GM19397 (cell line): ENCODE measurements around the gene KIAA2012.
"Not testable (repeated sequence)": the region's sequence is repeated elsewhere in the genome, so short reads cannot be mapped to it uniquely, and the experiment has no call there.

Experiments
- ATAC-seq: cut with Tn5 transposase; IDR thresholded peaks from one replicate; pipeline ENCODE4 v1.9.1; 2021; ENCODE audit warnings: mild to moderate bottlenecking, moderate library complexity; ENCODE audit not compliant: unreplicated experiment

KIAA2012 gene

DNA sequence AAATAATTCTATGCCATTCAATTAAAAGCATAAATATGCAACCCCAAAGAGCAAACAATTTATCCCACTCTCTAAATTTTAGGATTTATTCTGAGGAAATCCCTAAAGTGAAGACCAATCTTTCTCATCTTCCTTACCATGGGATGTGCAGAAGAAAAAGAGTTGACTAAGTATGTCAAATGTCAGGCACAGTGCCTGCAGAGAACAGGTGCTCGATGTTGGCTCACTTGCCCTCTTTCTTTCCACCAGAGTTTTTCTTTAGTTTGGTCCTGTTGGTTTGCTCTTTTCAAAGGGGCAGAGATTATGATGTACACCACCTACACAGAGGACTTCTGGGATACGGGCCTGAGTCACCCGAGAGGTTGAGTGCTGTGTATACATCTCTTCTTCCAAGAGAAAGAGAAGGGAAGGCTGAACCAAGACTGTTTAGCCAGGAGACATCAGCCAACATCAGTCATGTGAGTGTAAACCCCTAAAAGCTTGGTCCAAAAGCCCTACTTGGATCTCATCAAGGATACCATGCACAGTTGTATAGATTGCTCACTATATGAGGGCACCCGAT, 113.7 kb downstream of the KIAA2012 start:
- no peak for ATAC-seq

DNA sequence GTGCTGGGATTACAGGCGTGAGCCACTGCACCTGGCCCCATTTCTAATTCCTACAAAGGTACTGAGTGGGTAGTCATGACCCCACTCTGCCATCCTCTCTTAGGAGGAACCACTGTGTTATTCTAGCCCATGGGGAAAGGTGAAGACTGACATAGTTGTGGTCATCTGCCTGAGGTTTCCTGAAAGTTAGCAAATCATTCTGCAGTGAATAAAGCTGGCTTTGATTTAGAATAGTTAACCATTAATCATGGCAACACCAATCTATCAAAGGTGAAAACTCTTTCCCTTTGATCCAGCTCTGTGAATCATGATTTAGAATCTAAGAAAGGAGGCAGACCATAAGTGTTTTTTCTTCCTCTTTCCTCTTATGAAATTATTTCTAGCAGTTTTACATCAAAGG, 114.5 kb downstream of the KIAA2012 start:
- ATAC-seq, result no peak

DNA sequence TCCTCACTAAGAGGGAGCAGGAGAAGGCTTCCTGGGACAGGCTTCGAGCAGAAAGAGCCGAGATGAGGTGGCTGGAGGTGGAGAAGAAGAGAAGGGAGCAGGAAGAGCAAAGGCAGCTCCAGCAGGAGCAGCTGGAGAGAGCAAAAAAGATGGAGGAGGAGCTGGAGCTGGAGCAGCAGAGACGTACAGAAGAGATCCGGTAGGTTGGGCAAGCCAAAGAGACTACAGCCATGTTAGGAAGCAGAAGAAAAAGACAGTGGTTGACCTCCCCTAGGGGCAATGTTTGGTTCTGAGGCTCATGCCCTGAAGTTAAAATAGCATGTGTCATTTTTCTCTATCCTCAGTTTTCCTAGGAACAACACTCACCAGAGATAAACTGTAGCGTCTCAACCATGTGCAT, 120.2 kb downstream of the KIAA2012 start:
- no peak for ATAC-seq

DNA sequence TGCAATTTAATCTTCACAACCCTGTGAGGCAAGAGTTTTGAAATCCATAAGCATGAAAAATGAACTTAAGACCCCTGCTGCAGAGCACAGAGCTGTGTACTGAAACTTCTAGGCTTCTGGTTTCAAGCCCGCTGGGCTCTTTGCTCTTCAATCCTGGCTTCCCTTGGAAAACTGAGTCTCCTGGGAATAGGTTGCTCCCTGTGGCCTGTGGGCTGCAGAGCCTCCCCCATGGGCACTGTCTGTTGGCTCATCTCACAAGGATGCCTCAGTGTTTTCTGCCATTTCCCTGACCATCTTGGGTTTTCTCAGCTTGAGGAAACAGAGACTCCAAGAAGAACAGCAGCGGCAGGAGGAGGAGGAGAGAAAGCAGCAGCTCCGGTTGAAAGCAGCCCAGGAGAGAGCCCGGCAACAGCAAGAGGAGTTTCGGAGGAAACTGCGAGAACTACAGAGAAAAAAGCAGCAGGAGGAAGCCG, 120.9 kb downstream of the KIAA2012 start:
- ATAC-seq, result no peak

DNA sequence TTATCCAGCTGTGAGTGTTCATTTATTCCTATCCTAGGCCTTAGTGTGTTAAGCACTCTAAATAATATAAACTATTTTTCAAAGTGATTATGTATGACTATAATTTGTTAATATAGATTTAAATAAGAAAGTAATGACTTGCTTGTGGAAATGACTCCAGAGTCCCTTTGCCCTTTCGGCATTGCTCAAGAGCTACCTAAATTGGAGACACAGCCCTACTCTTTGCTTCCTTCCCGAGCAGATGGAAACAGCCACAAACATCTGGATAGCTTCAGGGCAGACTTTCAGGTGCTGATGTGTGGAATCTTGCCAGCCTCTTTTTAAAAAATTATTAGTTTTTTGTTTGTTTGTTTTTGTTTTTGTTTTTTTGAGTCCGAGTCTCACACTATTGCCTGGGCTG, 121.4 kb downstream of the KIAA2012 start:
- ATAC-seq, result no peak

- no peak for ATAC-seq
Observed at GRCh38 chr2:202196727-202197126, 123.7 kb downstream of the KIAA2012 start.

- no peak for ATAC-seq
Observed at GRCh38 chr2:202201220-202202160, 128.4 kb downstream of the KIAA2012 start.

DNA sequence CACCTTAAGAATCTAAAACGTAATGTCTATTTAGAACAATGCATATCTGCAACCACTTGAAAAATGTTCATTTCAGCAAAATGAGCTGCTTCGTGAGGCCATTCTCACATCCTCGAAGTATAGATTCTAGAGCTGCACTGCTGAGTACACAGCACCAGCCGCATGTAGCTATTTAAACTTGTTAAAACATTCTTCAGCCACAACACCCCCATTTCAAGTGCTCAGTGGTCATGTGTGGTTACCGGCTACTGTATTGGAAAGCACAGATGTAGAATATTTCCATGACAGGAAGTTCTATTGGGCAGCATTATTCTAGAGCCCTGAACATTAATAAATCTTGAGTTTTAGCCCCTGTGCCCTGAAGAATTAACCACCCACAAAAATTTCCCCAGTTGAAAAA, 130.3 kb downstream of the KIAA2012 start:
- ATAC-seq, result no peak

DNA sequence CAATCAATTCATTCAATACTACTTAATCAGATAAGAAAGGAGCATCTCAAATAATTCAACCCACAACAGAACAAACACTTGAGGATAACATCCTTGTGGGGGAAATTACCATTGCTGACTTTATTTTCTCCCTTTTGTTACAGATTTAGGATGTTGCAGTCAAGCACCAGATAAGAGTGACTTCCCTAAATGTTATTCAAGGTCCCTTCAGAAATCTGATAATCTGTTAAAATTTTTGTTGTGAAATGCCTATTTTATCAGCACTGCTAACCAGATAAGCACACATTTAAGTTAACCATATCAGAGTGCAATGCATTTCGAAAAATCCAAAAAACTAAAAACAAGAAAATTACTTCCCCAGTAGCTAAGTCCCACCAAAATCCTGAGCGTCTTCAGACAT, 131.8 kb downstream of the KIAA2012 start:
- no peak for ATAC-seq

GRCh38 chr2:202208526-202208925, 135.5 kb downstream of the KIAA2012 start:
- ATAC-seq, result no peak

DNA sequence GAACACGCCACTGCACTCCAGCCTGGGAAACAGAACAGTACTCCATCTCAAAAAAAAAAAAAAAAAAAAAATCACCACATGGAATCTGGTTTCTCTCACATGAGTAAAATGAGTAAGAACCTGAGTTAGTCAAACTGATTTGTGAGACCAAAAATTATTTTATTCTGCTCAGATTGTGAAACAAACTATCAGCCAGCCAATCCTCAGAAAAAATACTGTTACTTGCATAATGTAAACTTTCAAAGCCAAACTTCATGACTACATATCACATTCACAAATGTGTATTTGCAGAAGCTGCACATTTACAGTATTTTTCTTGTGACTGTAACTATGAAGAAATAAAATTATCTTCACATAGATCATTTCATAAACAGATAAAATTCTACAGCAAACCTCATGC, 142.1 kb downstream of the KIAA2012 start:
- ATAC-seq, result no peak

- no peak for ATAC-seq
Observed at GRCh38 chr2:202221873-202222272, 148.8 kb downstream of the KIAA2012 start.

GRCh38 chr2:202237787-202238233, 164.8 kb downstream of the KIAA2012 start:
- peak; percentile 41 for ATAC-seq

DNA sequence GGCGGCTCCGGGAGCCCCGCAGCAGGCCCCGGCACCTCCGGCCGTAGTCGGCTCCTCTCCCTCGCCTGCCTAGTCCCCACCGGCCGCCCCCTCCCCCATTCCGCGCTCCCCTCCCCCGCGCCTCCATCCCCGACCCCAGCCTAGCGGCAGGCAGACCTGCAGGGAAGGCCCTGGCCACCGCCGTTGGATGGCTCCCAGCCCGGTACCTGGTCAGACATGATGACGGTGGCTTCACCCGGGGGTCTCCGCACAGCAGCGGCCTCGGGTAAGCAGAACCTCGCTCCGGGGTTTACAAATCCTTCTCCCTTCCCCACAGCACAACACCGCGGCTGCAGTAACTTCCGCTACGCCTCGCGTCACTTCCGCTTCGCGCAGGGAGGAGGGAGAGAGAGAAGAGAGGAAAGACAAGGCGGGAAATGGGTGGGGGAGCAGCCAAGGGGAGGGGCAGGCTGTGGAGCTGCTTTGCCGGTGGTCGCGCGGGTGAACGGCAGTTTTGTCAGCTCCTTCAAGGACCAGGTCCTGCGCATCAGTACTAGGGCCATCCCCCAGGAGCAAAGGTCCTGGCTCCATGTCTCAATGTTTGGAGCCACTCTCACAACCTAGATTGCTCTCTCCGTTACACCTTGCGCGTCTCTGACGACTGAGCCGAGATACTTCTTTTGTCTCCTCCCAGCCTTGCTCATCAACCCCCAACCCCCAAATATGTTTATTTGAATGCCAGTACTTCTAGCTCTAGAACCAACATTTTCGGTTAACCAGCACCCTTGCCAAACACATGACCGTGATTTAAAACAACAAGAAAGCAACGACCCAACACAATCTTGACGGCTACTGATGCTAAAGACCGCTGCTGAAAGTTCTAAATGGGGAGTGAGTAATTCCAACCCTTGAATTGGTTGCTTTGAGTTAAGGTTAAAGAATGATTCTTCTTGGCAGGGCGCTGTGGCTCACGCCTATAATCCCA, 165.5 kb downstream of the KIAA2012 start, which contains the start of gene SUMO1:
SUMO1 (minus strand) TSS at position 364 of the 964 bp plus-strand sequence; CDS start at position 218, 146 bp downstream.
- ATAC-seq, result peak; percentile 97

- not testable (repeated sequence) for ATAC-seq
Observed at GRCh38 chr2:202247710-202248109, 174.7 kb downstream of the KIAA2012 start.

DNA sequence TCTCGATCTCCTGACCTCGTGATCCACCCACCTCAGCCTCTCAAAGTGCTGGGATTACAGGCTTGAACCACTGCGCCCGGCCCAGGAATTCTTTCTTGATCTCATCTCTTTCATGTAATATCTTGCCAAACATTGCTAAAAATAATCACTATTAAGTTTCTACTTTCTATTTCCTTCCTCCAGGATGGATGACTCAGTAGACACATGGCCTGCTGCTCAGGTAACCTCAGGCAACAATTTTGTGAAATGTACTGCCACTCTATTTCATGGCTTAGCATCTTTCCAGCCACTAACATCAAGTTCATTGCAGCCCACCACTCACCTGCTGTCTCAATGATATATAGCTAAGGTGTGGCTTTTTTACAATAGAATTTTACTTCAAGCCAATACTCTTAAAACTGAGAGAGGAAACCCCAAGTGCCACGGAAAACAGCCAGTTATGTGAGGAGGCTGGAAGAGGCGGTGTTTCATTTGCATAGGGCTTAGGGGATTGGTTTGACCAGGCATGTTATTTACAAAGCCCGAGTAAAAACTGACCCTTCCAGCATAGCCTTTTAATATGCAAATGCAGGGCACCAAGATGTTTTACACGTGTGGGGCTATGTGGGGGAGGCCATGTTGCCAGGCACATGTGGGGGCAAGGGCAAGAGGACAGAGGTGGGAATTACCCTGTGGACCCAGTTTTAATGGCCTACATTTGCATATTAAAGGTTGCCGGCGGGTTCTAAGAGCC, 176.6 kb downstream of the KIAA2012 start:
- ATAC-seq, result no peak

DNA sequence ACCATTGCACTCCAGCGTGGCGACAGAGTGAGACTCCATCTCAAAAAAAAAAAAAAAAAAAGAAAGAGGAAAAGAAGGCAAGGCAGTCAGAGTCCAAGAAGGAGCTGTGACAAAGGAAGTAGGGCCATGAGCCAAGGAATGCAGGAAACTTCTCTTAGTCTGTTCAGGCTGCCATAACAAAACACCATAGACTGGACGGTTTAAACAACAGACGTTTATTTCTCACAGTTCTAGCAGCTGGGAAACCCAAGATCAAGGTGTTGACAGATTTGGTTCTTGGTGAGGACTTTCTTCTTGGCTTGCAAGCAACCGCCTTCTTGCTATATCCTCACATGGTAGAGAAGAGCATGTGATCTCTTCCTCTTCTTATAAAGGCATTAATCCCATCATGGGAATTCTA, 178.4 kb downstream of the KIAA2012 start:
- ATAC-seq, result no peak
